ENCODE measurements around the gene SPRTN.
"Not testable (repeated sequence)": the region's sequence is repeated elsewhere in the genome, so short reads cannot be mapped to it uniquely, and the experiment has no call there.

The SPRTN gene

GRCh38 chr1:231348442-231348841, 10.3 kb downstream of the SPRTN start:
- Mint-ChIP-seq H3K27ac (no peak overlapping the region), H3K4me3 (no peak overlapping the region), H3K4me1 (ENCODE audit: low read depth) (no peaks in the 10 kb centered on the region), H3K36me3 (ENCODE audit: low read depth) (peaks cover 94% of the 10 kb centered on the region), H3K27me3 (no peaks in the 10 kb centered on the region), H3K9me3 (no peaks in the 10 kb centered on the region)
- intact Hi-C loops (cut with micrococcal nuclease) = no loop called here

GRCh38 chr1:231348856-231349255, 10.8 kb downstream of the SPRTN start:
- peaks cover 90% of the 10 kb centered on the region for H3K36me3 Mint-ChIP-seq (ENCODE audit: low read depth)
- H3K27ac Mint-ChIP-seq; H3K27me3 Mint-ChIP-seq; intact Hi-C loops (cut with micrococcal nuclease); H3K4me1 Mint-ChIP-seq (ENCODE audit: low read depth); H3K9me3 Mint-ChIP-seq; H3K4me3 Mint-ChIP-seq: not testable (repeated sequence)

- no peaks in the 10 kb centered on the region for H3K27me3 Mint-ChIP-seq
- intact Hi-C loops (cut with micrococcal nuclease) = no loop called here
- no peak overlapping the region for H3K27ac Mint-ChIP-seq
- no peaks in the 10 kb centered on the region for H3K9me3 Mint-ChIP-seq
- H3K4me3 Mint-ChIP-seq = no peak overlapping the region
- no peaks in the 10 kb centered on the region for H3K4me1 Mint-ChIP-seq (ENCODE audit: low read depth)
- H3K36me3 Mint-ChIP-seq (ENCODE audit: low read depth) = peaks cover 70% of the 10 kb centered on the region
Observed at GRCh38 chr1:231351816-231352215, 13.7 kb downstream of the SPRTN start.

- H3K27me3 Mint-ChIP-seq = no peaks in the 10 kb centered on the region
- no peak overlapping the region for H3K27ac Mint-ChIP-seq
- intact Hi-C loops (cut with micrococcal nuclease) = no loop called here
- H3K9me3 Mint-ChIP-seq = no peaks in the 10 kb centered on the region
- H3K36me3 Mint-ChIP-seq (ENCODE audit: low read depth) = peaks cover 57% of the 10 kb centered on the region
- H3K4me1 Mint-ChIP-seq (ENCODE audit: low read depth) = peaks cover 6% of the 10 kb centered on the region
- H3K4me3 Mint-ChIP-seq = no peak overlapping the region
Observed at GRCh38 chr1:231353086-231353485, 15.0 kb downstream of the SPRTN start.

- Mint-ChIP-seq H3K4me3 (no peak overlapping the region), H3K27ac (no peak overlapping the region), H3K27me3 (no peaks in the 10 kb centered on the region), H3K9me3 (no peaks in the 10 kb centered on the region), H3K4me1 (ENCODE audit: low read depth) (peaks cover 10% of the 10 kb centered on the region), H3K36me3 (ENCODE audit: low read depth) (peaks cover 47% of the 10 kb centered on the region)
- intact Hi-C loops (cut with micrococcal nuclease) = no loop called here
Observed at GRCh38 chr1:231354330-231355020, 16.4 kb downstream of the SPRTN start.

GRCh38 chr1:231355171-231355570, 17.1 kb downstream of the SPRTN start:
- Mint-ChIP-seq H3K4me1 (ENCODE audit: low read depth) (peaks cover 16% of the 10 kb centered on the region), H3K36me3 (ENCODE audit: low read depth) (peaks cover 47% of the 10 kb centered on the region), H3K27ac (no peak overlapping the region), H3K27me3 (no peaks in the 10 kb centered on the region), H3K9me3 (no peaks in the 10 kb centered on the region), H3K4me3 (no peak overlapping the region)
- intact Hi-C loops (cut with micrococcal nuclease) = no loop called here

- no peaks in the 10 kb centered on the region for H3K9me3 Mint-ChIP-seq
- H3K27me3 Mint-ChIP-seq = no peaks in the 10 kb centered on the region
- no peak overlapping the region for H3K27ac Mint-ChIP-seq
- peaks cover 16% of the 10 kb centered on the region for H3K4me1 Mint-ChIP-seq (ENCODE audit: low read depth)
- H3K36me3 Mint-ChIP-seq (ENCODE audit: low read depth) = peaks cover 46% of the 10 kb centered on the region
- intact Hi-C loops (cut with micrococcal nuclease) = loop anchor here (1.0 kb wide), 1 partner anchor 247 kb away; no protein-coding TSS in a partner anchor
- no peak overlapping the region for H3K4me3 Mint-ChIP-seq
Observed at GRCh38 chr1:231357187-231357772, 19.2 kb downstream of the SPRTN start.

GRCh38 chr1:231357831-231358354, 19.8 kb downstream of the SPRTN start:
- H3K36me3 Mint-ChIP-seq (ENCODE audit: low read depth) = peaks cover 40% of the 10 kb centered on the region
- H3K4me1 Mint-ChIP-seq (ENCODE audit: low read depth) = peaks cover 16% of the 10 kb centered on the region

GRCh38 chr1:231359113-231359512, 21.0 kb downstream of the SPRTN start:
- Mint-ChIP-seq H3K9me3 (no peaks in the 10 kb centered on the region), H3K4me3 (no peak overlapping the region), H3K27me3 (no peaks in the 10 kb centered on the region), H3K27ac (no peak overlapping the region), H3K4me1 (ENCODE audit: low read depth) (peaks cover 16% of the 10 kb centered on the region), H3K36me3 (ENCODE audit: low read depth) (peaks cover 38% of the 10 kb centered on the region)
- intact Hi-C loops (cut with micrococcal nuclease) = no loop called here

More at GRCh38 chr1:231357831-231358354, 19.8 kb downstream of the SPRTN start:
- H3K4me3 Mint-ChIP-seq = no peak overlapping the region
- intact Hi-C loops (cut with micrococcal nuclease) = loop anchor here (1.0 kb wide), 1 partner anchor 246 kb away; no protein-coding TSS in a partner anchor
- no peaks in the 10 kb centered on the region for H3K9me3 Mint-ChIP-seq
- H3K27ac Mint-ChIP-seq = no peak overlapping the region
- H3K27me3 Mint-ChIP-seq = no peaks in the 10 kb centered on the region

GRCh38 chr1:231362325-231362724, 24.2 kb downstream of the SPRTN start:
- Mint-ChIP-seq H3K9me3 (no peaks in the 10 kb centered on the region), H3K36me3 (ENCODE audit: low read depth) (peaks cover 62% of the 10 kb centered on the region), H3K27me3 (no peaks in the 10 kb centered on the region), H3K27ac (no peak overlapping the region), H3K4me1 (ENCODE audit: low read depth) (peaks cover 14% of the 10 kb centered on the region), H3K4me3 (no peak overlapping the region)
- intact Hi-C loops (cut with micrococcal nuclease) = no loop called here

GRCh38 chr1:231363624-231364023, 25.5 kb downstream of the SPRTN start:
- peaks cover 71% of the 10 kb centered on the region for H3K36me3 Mint-ChIP-seq (ENCODE audit: low read depth)
- H3K4me1 Mint-ChIP-seq (ENCODE audit: low read depth) = peaks cover 10% of the 10 kb centered on the region
- no peak overlapping the region for H3K4me3 Mint-ChIP-seq
- no peaks in the 10 kb centered on the region for H3K9me3 Mint-ChIP-seq
- no peak overlapping the region for H3K27ac Mint-ChIP-seq
- intact Hi-C loops (cut with micrococcal nuclease) = no loop called here
- no peaks in the 10 kb centered on the region for H3K27me3 Mint-ChIP-seq

GRCh38 chr1:231364192-231364591, 26.1 kb downstream of the SPRTN start:
- H3K27ac Mint-ChIP-seq = no peak overlapping the region
- no peak overlapping the region for H3K4me3 Mint-ChIP-seq
- peaks cover 75% of the 10 kb centered on the region for H3K36me3 Mint-ChIP-seq (ENCODE audit: low read depth)
- H3K4me1 Mint-ChIP-seq (ENCODE audit: low read depth) = peaks cover 12% of the 10 kb centered on the region
- H3K27me3 Mint-ChIP-seq = no peaks in the 10 kb centered on the region
- intact Hi-C loops (cut with micrococcal nuclease) = no loop called here
- no peaks in the 10 kb centered on the region for H3K9me3 Mint-ChIP-seq

- intact Hi-C loops (cut with micrococcal nuclease) = no loop called here
- Mint-ChIP-seq H3K36me3 (ENCODE audit: low read depth) (peaks cover 70% of the 10 kb centered on the region), H3K4me3 (no peak overlapping the region), H3K9me3 (no peaks in the 10 kb centered on the region), H3K27me3 (no peaks in the 10 kb centered on the region), H3K27ac (no peak overlapping the region), H3K4me1 (ENCODE audit: low read depth) (peaks cover 5% of the 10 kb centered on the region)
Observed at GRCh38 chr1:231369282-231369681, 31.2 kb downstream of the SPRTN start.

- H3K27ac Mint-ChIP-seq = no peak overlapping the region
Observed at GRCh38 chr1:231372501-231372900, 34.4 kb downstream of the SPRTN start.

More at GRCh38 chr1:231372501-231372900, 34.4 kb downstream of the SPRTN start:
- Mint-ChIP-seq H3K4me3 (no peak overlapping the region), H3K27me3 (no peaks in the 10 kb centered on the region), H3K4me1 (ENCODE audit: low read depth) (peaks cover 17% of the 10 kb centered on the region), H3K9me3 (no peaks in the 10 kb centered on the region), H3K36me3 (ENCODE audit: low read depth) (peaks cover 41% of the 10 kb centered on the region)
- intact Hi-C loops (cut with micrococcal nuclease) = no loop called here
